ENCODE results near the gene ZSWIM4.

- no peak for TF ChIP-seq POLR2A (IDR thresholded peaks at IDR 0.05)
- TF ChIP-seq CTCF (IDR thresholded peaks at IDR 0.05), result no peak
Measured at GRCh38 chr19:13848340-13848677, 53.1 kb downstream of the ZSWIM4 start.

Data from prostate gland (tissue), 2 donors.